ENCODE measurements around the gene SLC7A6OS.

SLC7A6OS gene

GRCh38 chr16:68350813-68351350 lies 40.1 kb upstream of the SLC7A6OS start:
- TF ChIP-seq, protein P1, sequence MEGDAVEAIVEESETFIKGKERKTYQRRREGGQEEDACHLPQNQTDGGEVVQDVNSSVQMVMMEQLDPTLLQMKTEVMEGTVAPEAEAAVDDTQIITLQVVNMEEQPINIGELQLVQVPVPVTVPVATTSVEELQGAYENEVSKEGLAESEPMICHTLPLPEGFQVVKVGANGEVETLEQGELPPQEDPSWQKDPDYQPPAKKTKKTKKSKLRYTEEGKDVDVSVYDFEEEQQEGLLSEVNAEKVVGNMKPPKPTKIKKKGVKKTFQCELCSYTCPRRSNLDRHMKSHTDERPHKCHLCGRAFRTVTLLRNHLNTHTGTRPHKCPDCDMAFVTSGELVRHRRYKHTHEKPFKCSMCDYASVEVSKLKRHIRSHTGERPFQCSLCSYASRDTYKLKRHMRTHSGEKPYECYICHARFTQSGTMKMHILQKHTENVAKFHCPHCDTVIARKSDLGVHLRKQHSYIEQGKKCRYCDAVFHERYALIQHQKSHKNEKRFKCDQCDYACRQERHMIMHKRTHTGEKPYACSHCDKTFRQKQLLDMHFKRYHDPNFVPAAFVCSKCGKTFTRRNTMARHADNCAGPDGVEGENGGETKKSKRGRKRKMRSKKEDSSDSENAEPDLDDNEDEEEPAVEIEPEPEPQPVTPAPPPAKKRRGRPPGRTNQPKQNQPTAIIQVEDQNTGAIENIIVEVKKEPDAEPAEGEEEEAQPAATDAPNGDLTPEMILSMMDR (conservative IDR thresholded peaks at IDR 0.05; ENCODE audit: low read depth, low read length): no peak
- H3K4me3 ChIP-seq (ENCODE audit: low read length): no peak overlapping the region
- DNase-seq (ENCODE audit: low read depth): no peak

DNA sequence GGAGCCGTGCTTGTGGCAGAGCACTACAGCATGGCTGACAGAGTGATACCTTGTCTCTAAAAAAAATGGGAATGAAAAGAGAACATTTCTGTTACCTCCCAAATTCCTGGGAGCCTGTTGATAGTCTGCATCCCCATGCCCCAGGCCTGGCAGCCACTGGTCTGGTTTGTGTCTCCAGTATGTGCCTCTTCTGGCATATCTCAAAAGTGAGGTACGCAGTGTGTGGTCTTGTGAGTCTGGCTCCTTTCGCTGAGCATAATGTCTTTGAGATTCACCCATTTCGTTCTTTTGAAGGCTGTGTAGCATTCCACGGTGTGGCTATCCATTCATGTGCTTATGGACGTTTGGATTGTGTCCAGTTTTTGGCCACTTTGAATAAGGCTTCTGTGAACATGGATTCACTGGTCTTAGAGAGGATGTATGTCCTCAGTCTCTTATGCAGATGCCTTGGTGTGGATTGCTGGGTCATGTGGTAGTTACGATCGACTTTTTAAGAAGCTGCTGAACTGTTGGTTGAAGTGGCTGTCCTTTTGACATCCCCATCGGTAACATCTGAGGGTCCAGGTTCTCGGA lies 39.2 kb upstream of the SLC7A6OS start:
- no peak overlapping the region for H3K4me3 ChIP-seq (ENCODE audit: low read length)
- TF ChIP-seq, protein P1 (conservative IDR thresholded peaks at IDR 0.05; ENCODE audit: low read depth, low read length): no peak
- DNase-seq (ENCODE audit: low read depth): no peak

- TF ChIP-seq, protein P1 (conservative IDR thresholded peaks at IDR 0.05; ENCODE audit: low read depth, low read length): no peak
These were observed 38.1 kb upstream of the SLC7A6OS start for GRCh38 chr16:68348639-68349445.

GRCh38 chr16:68347605-68348004 lies 36.9 kb upstream of the SLC7A6OS start:
- H3K4me3 ChIP-seq (ENCODE audit: low read length): no peak overlapping the region
- TF ChIP-seq, protein P1 (conservative IDR thresholded peaks at IDR 0.05; ENCODE audit: low read depth, low read length): no peak
- no peak for DNase-seq (ENCODE audit: low read depth)

More at GRCh38 chr16:68348639-68349445, 38.1 kb upstream of the SLC7A6OS start:
- no peak overlapping the region for H3K4me3 ChIP-seq (ENCODE audit: low read length)
- no peak for DNase-seq (ENCODE audit: low read depth)

DNA sequence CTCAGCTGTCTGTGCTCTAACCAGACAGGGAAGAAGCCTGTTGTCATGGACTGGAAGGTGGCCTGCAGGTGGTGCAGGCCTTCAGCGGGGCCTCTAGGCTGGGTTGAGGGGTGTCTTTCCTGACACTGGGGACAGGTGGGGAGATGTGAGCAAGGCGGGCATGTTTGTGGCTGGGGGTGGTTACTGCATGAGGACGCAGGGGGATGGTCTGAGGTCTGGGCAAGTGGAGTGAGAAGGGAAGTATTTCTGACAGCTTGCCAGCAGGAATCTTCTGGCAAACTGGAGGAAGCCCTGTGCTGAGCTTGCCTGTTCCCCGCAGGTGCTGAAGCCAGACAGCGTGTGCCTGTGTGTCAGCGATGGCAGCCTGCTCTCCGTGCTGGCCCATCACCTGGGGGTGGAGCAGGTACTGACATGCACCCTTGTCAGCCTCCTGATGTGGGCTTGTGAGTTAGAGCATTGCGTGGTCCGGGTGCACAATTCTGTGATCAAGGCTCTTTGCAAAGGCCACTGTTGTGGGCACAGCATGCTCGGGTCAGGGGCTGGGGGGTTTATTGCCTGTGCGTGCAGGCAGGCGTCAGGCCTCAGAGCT lies 36.2 kb upstream of the SLC7A6OS start:
- TF ChIP-seq, protein P1 (conservative IDR thresholded peaks at IDR 0.05; ENCODE audit: low read depth, low read length): no peak
- no peak for DNase-seq (ENCODE audit: low read depth)
- no peak overlapping the region for H3K4me3 ChIP-seq (ENCODE audit: low read length)

- H3K4me3 ChIP-seq (ENCODE audit: low read length): no peak overlapping the region
- DNase-seq (ENCODE audit: low read depth): no peak
- TF ChIP-seq, protein P1 (conservative IDR thresholded peaks at IDR 0.05; ENCODE audit: low read depth, low read length): no peak
These were observed 35.4 kb upstream of the SLC7A6OS start for GRCh38 chr16:68345958-68346635.

All from retinal pigment epithelial cell (primary cell).